Panc1 (cell line): ENCODE measurements around the gene CA10. TPM values are rescaled to one million over a fixed set of nuclear protein-coding genes. Genes with fewer than 3 reads are reported as not detected.

Source experiments
- ATAC-seq: fragments of 200-7000 bp; cut with Tn5 transposase; 2 replicates; pipeline ENCODE4 v1.9.1; 2020; ENCODE audit warnings: mild to moderate bottlenecking, moderate library complexity
- BruUV-seq: library from RNA; stranded (reverse); fragments of 400-500 nt; replicated peaks from 2 replicates; lab custom pipeline; 2021; lab: Mats Ljungman, UMichigan
- CTCF ChIA-PET: fragments of 300-600 bp; sonication (Branson Sonifier 250); formaldehyde crosslinking; loops from one replicate; lab custom pipeline; 2022; ENCODE audit warnings: antibody characterized with exemption; lab: Charles Lee
- POLR2A ChIA-PET: fragments of 300-600 bp; sonication (Branson Sonifier 250); formaldehyde crosslinking; loops from one replicate; lab custom pipeline; 2022; ENCODE audit warnings: antibody characterized with exemption; lab: Charles Lee
- DNase-seq: peaks from one replicate; pipeline ENCODE4 v3.0.0-alpha.2; 2010; ENCODE audit warnings: low read depth, low spot score
- H3K27ac ChIP-seq: 2 replicates; pipeline ENCODE4 v1.5.1; 2011; ENCODE audit warnings: mild to moderate bottlenecking, low read length, inconsistent platforms
- H3K27me3 ChIP-seq: fragments of 200-500 bp; sonication (Bioruptor generic); 2 replicates; pipeline ENCODE4 v1.6.0; 2014; ENCODE audit warnings: low read length, inconsistent platforms; ENCODE audit not compliant: control insufficient read depth, insufficient read depth
- H3K36me3 ChIP-seq: fragments of 200-500 bp; sonication (Bioruptor generic); 2 replicates; pipeline ENCODE4 v1.5.1; 2014; ENCODE audit warnings: inconsistent platforms, mild to moderate bottlenecking, low read length, moderate library complexity; ENCODE audit not compliant: control insufficient read depth, insufficient read depth
- H3K4me1 ChIP-seq: 2 replicates; pipeline ENCODE4 v1.5.1; 2011; ENCODE audit warnings: inconsistent platforms, mild to moderate bottlenecking, low read length, moderate library complexity; ENCODE audit not compliant: control insufficient read depth, insufficient read depth
- H3K4me3 ChIP-seq, 2 experiments: 2 replicates each; pipeline ENCODE4 v1.5.1; 2011 to 2012; ENCODE audit warnings: low read depth in 2 of 2, low read length in 2 of 2, mild to moderate bottlenecking in 2 of 2, inconsistent platforms in 1 of 2, moderate library complexity in 1 of 2
- H3K9me3 ChIP-seq: fragments of 200-500 bp; sonication (Bioruptor generic); 2 replicates; pipeline ENCODE4 v1.5.1; 2014; ENCODE audit warnings: low read depth, mild to moderate bottlenecking, inconsistent platforms, low read length, moderate library complexity; ENCODE audit not compliant: control insufficient read depth, insufficient read depth
- CTCF ChIP-seq: fragments of 450-650 bp; IDR thresholded peaks from 2 replicates; pipeline ENCODE4 v1.5.1; 2017; ENCODE audit warnings: mild to moderate bottlenecking
- POLR2AphosphoS5 ChIP-seq: IDR thresholded peaks from 2 replicates; pipeline ENCODE4 v1.6.1; 2012; ENCODE audit warnings: mild to moderate bottlenecking, low read depth, low read length, moderate library complexity
- SIN3A ChIP-seq: IDR thresholded peaks from 2 replicates; pipeline ENCODE4 v1.6.1; 2012; ENCODE audit warnings: low read depth, mild to moderate bottlenecking, low read length, moderate library complexity, borderline replicate concordance; ENCODE audit not compliant: insufficient read depth
- TCF7L2 ChIP-seq: IDR thresholded peaks from 2 replicates; pipeline ENCODE4 v1.6.1; 2011; ENCODE audit warnings: mild to moderate bottlenecking, low read depth, low read length, inconsistent platforms
- in situ Hi-C: cut with HindIII; loops from 2 replicates; pipeline ENCODE4 v1.10.0; 2016; ENCODE audit warnings: low sequenced_read_pairs, low pct_unique_long_range_greater_than_20kb
- intact Hi-C: fragments of 100-400 bp; cut with micrococcal nuclease; formaldehyde crosslinking; loops from one replicate; pipeline ENCODE4 v1.10.0; 2022; ENCODE audit not compliant: unreplicated experiment
- total RNA-seq: library from RNA; stranded (reverse); gene quantifications from one replicate; pipeline ENCODE4 v1.2.1, GENCODE V29; 2021; ENCODE audit not compliant: unreplicated experiment
- TF ChIP-seq, protein P1 (sequence below), 2 experiments: IDR thresholded peaks; 2 replicates each; pipeline ENCODE4 v1.6.1; 2011 to 2012; ENCODE audit warnings: low read depth in 2 of 2, control low read depth in 1 of 2, low read length in 1 of 2, mild to moderate bottlenecking in 1 of 2, moderate library complexity in 1 of 2; ENCODE audit not compliant: insufficient read depth in 1 of 2

Gene CA10
- total RNA-seq, 1 experiment from 2014 or later, result not detected

DNA sequence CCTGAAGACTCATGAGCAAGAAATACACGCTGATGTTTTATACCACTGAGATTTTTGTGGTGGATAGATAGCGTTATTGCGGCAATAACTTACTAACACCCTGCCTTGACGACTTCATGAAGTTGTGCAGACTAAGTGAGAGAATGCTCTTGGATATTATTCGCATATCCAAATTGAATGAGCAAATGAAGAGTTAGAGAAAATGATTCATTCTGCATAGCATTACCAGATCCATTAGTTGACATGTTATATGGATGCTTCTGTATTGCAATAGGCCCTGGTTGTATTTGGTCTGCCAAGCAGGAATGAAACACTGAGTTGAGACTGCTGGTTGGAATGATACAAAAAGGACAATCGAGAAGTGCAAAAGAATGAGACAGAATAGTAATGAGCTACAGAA is 247.3 kb downstream of the CA10 start:
- in situ Hi-C loops, result no loop called here
- Histone ChIP-seq H3K4me1 (no peaks in the 10 kb centered on the region), H3K27ac (no peak overlapping the region), H3K27me3 (no peaks in the 10 kb centered on the region), H3K36me3 (no peaks in the 10 kb centered on the region), H3K9me3 (no peaks in the 10 kb centered on the region), H3K4me3 (no peak overlapping the region)
- POLR2A ChIA-PET, result no interaction called here
- BruUV-seq, result no TSS peak
- intact Hi-C loops, result no loop called here
- DNase-seq, result no peak
- CTCF ChIA-PET, result no interaction called here
- no peak for ATAC-seq
- TF ChIP-seq SIN3A, result no peak
- no peak for TF ChIP-seq TCF7L2
- no peak for TF ChIP-seq POLR2AphosphoS5
- no peak for TF ChIP-seq CTCF
- TF ChIP-seq, protein P1, sequence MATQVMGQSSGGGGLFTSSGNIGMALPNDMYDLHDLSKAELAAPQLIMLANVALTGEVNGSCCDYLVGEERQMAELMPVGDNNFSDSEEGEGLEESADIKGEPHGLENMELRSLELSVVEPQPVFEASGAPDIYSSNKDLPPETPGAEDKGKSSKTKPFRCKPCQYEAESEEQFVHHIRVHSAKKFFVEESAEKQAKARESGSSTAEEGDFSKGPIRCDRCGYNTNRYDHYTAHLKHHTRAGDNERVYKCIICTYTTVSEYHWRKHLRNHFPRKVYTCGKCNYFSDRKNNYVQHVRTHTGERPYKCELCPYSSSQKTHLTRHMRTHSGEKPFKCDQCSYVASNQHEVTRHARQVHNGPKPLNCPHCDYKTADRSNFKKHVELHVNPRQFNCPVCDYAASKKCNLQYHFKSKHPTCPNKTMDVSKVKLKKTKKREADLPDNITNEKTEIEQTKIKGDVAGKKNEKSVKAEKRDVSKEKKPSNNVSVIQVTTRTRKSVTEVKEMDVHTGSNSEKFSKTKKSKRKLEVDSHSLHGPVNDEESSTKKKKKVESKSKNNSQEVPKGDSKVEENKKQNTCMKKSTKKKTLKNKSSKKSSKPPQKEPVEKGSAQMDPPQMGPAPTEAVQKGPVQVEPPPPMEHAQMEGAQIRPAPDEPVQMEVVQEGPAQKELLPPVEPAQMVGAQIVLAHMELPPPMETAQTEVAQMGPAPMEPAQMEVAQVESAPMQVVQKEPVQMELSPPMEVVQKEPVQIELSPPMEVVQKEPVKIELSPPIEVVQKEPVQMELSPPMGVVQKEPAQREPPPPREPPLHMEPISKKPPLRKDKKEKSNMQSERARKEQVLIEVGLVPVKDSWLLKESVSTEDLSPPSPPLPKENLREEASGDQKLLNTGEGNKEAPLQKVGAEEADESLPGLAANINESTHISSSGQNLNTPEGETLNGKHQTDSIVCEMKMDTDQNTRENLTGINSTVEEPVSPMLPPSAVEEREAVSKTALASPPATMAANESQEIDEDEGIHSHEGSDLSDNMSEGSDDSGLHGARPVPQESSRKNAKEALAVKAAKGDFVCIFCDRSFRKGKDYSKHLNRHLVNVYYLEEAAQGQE (IDR thresholded peaks at IDR 0.05; ENCODE audit: insufficient read depth in 1 of 2, low read depth in 2 of 2, low read length in 1 of 2), result no peak

- in situ Hi-C loops, result no loop called here
- no peaks in the 10 kb centered on the region for H3K4me1 ChIP-seq
- H3K9me3 ChIP-seq, result no peaks in the 10 kb centered on the region
- intact Hi-C loops, result no loop called here
- no peaks in the 10 kb centered on the region for H3K27me3 ChIP-seq
- POLR2A ChIA-PET, result no interaction called here
- TF ChIP-seq SIN3A (no peak), CTCF (no peak), TCF7L2 (no peak), POLR2AphosphoS5 (no peak)
- TF ChIP-seq, protein P1 (IDR thresholded peaks at IDR 0.05; ENCODE audit: insufficient read depth in 1 of 2, low read depth in 2 of 2, low read length in 1 of 2), result no peak
- ATAC-seq, result no peak
- DNase-seq, result no peak
- BruUV-seq, result no TSS peak
- no peaks in the 10 kb centered on the region for H3K36me3 ChIP-seq
- CTCF ChIA-PET, result no interaction called here
- H3K27ac ChIP-seq, result no peak overlapping the region
- no peak overlapping the region for H3K4me3 ChIP-seq
Measured at GRCh38 chr17:51909971-51910370, 248.5 kb downstream of the CA10 start.
